Peyer's patch (tissue), 4 donors: ENCODE results near the gene AGBL2. TPM values are rescaled to one million over a fixed set of nuclear protein-coding genes. Genes with fewer than 3 reads are reported as not detected.
"Not testable (repeated sequence)": the region's sequence is repeated elsewhere in the genome, so short reads cannot be mapped to it uniquely, and the experiment has no call there.

Source experiments
- DNase-seq, 3 donors: peaks; one replicate each; pipeline ENCODE4 v3.0.0-alpha.2; 2017 to 2019
- H3K27ac ChIP-seq, 4 donors: fragments of 200-600 bp; sonication (generic); one replicate each; pipeline ENCODE4 v1.5.1; 2016 to 2019
- H3K27me3 ChIP-seq, 2 donors: fragments of 200-600 bp; sonication (generic); one replicate each; pipeline ENCODE4 v1.5.1; 2019
- H3K36me3 ChIP-seq, 3 donors: fragments of 200-600 bp; sonication (generic); one replicate each; pipeline ENCODE4 v1.5.1; 2016 to 2019
- H3K4me1 ChIP-seq, 4 donors: fragments of 200-600 bp; sonication (generic); one replicate each; pipeline ENCODE4 v1.5.1; 2016 to 2019
- H3K4me3 ChIP-seq, 4 donors: fragments of 200-600 bp; sonication (generic); 1 replicate in 3 of 4; 2 replicates in 1 of 4; pipeline ENCODE4 v1.5.1; 2016 to 2019; ENCODE audit warnings: mild to moderate bottlenecking in 1 of 4
- H3K9me3 ChIP-seq, 4 donors: fragments of 200-600 bp; sonication (generic); one replicate each; pipeline ENCODE4 v1.5.1; 2016 to 2019; ENCODE audit warnings: mild to moderate bottlenecking in 1 of 4
- CTCF ChIP-seq, 6 experiments: fragments of 450-650 bp in 4 of 6; fragments of 200-600 bp in 2 of 6; sonication (generic) in 1 of 6; IDR thresholded peaks; one replicate each; pipeline ENCODE4 v1.5.1; 2017 to 2019; ENCODE audit warnings: antibody characterized with exemption in 6 of 6, mild to moderate bottlenecking in 3 of 6, moderate library complexity in 1 of 6
- POLR2A ChIP-seq, 2 donors: fragments of 450-650 bp; IDR thresholded peaks; one replicate each; pipeline ENCODE4 v1.5.1; 2017; ENCODE audit warnings: antibody characterized with exemption in 2 of 2, mild to moderate bottlenecking in 2 of 2, moderate library complexity in 2 of 2
- total RNA-seq, 4 donors: library from RNA; depleted of rRNA; stranded (reverse); fragments of >200 nt; gene quantifications; one replicate each; pipeline ENCODE4 v1.1.0, GENCODE V29; 2016

The AGBL2 gene
- total RNA-seq, 4 donors from 2014 or later, result 1.7 to 17.4 (median 4.4) TPM

- Histone ChIP-seq H3K4me3 (no peak overlapping the region), H3K27me3 (no peaks in the 10 kb centered on the region), H3K36me3 (no peaks in the 10 kb centered on the region), H3K9me3 (no peaks in the 10 kb centered on the region), H3K27ac (peak overlapping the region in 2 of 4 donors; percentile 76 to 80), H3K4me1 (no peaks in the 10 kb centered on the region)
- TF ChIP-seq POLR2A (IDR thresholded peaks at IDR 0.05), result no peak
- TF ChIP-seq CTCF (IDR thresholded peaks at IDR 0.05), result no peak
- DNase-seq, result no peak
Measured at GRCh38 chr11:47688111-47688510, 27.1 kb downstream of the AGBL2 start.

- H3K36me3 ChIP-seq, H3K27ac ChIP-seq, H3K4me1 ChIP-seq, DNase-seq, H3K4me3 ChIP-seq, H3K9me3 ChIP-seq, H3K27me3 ChIP-seq: not testable (repeated sequence)
Measured at GRCh38 chr11:47686704-47687103, 28.5 kb downstream of the AGBL2 start.

GRCh38 chr11:47686151-47686550 is 29.0 kb downstream of the AGBL2 start:
- no peak overlapping the region for H3K27ac ChIP-seq
- no peaks in the 10 kb centered on the region for H3K27me3 ChIP-seq
- DNase-seq, result no peak
- H3K36me3 ChIP-seq, result no peaks in the 10 kb centered on the region
- H3K9me3 ChIP-seq, result no peaks in the 10 kb centered on the region
- TF ChIP-seq POLR2A (IDR thresholded peaks at IDR 0.05), result no peak
- TF ChIP-seq CTCF (IDR thresholded peaks at IDR 0.05), result no peak
- H3K4me3 ChIP-seq, result no peak overlapping the region
- peaks cover 0 to 3% (median 0%) of the 10 kb centered on the region in 4 donors for H3K4me1 ChIP-seq

- no peak for DNase-seq
- Histone ChIP-seq H3K4me1 (no peaks in the 10 kb centered on the region), H3K36me3 (no peaks in the 10 kb centered on the region), H3K27ac (no peak overlapping the region), H3K27me3 (no peaks in the 10 kb centered on the region), H3K4me3 (no peak overlapping the region), H3K9me3 (no peaks in the 10 kb centered on the region)
- TF ChIP-seq CTCF (IDR thresholded peaks at IDR 0.05), result no peak
- TF ChIP-seq POLR2A (IDR thresholded peaks at IDR 0.05), result no peak
Measured at GRCh38 chr11:47675851-47676250, 39.3 kb downstream of the AGBL2 start.

GRCh38 chr11:47672283-47672730 is 42.9 kb downstream of the AGBL2 start:
- no peak overlapping the region for H3K4me3 ChIP-seq
- no peak overlapping the region for H3K27ac ChIP-seq
- no peaks in the 10 kb centered on the region for H3K27me3 ChIP-seq
- no peaks in the 10 kb centered on the region for H3K9me3 ChIP-seq
- TF ChIP-seq POLR2A (IDR thresholded peaks at IDR 0.05), result no peak
- no peak for TF ChIP-seq CTCF (IDR thresholded peaks at IDR 0.05)
- no peaks in the 10 kb centered on the region for H3K36me3 ChIP-seq
- H3K4me1 ChIP-seq, result no peaks in the 10 kb centered on the region
- no peak for DNase-seq

GRCh38 chr11:47669856-47670255 is 45.3 kb downstream of the AGBL2 start:
- H3K27ac ChIP-seq, result no peak overlapping the region
- no peaks in the 10 kb centered on the region for H3K36me3 ChIP-seq
- TF ChIP-seq CTCF (IDR thresholded peaks at IDR 0.05) (no peak), POLR2A (IDR thresholded peaks at IDR 0.05) (no peak)
- H3K9me3 ChIP-seq, result no peaks in the 10 kb centered on the region
- no peak for DNase-seq
- H3K4me3 ChIP-seq, result no peak overlapping the region
- no peaks in the 10 kb centered on the region for H3K27me3 ChIP-seq
- no peaks in the 10 kb centered on the region for H3K4me1 ChIP-seq
